OCI-LY3 (cell line): ENCODE measurements around the gene MPO.

Source experiments
- H2AFZ ChIP-seq: fragments of 200-600, 300-600 bp; shearing (Covaris generic); 2 replicates; pipeline ENCODE4 v1.6.0; 2014; ENCODE audit warnings: antibody characterized with exemption, low read depth, low read length
- H3K27ac ChIP-seq: fragments of 200-600, 300-600 bp; sonication (generic); 2 replicates; pipeline ENCODE4 v1.5.1; 2014; ENCODE audit warnings: mild to moderate bottlenecking, low read length, moderate library complexity, mixed read lengths
- H3K27me3 ChIP-seq: fragments of 200-600, 300-600 bp; sonication (generic); 2 replicates; pipeline ENCODE4 v1.6.1; 2014; ENCODE audit warnings: low read depth, low read length, mixed read lengths
- H3K36me3 ChIP-seq: fragments of 200-600, 300-600 bp; sonication (generic); replicated peaks from 2 replicates; pipeline ENCODE3; 2014; ENCODE audit warnings: low read depth, low read length, mixed read lengths
- H3K4me1 ChIP-seq: fragments of 300-600, 200-600 bp; sonication (generic); 2 replicates; pipeline ENCODE4 v1.6.1; 2014; ENCODE audit warnings: low read length, mixed read lengths
- H3K4me2 ChIP-seq: fragments of 200-600, 300-600 bp; sonication (generic); 2 replicates; pipeline ENCODE4 v1.6.1; 2014; ENCODE audit warnings: low read length, mixed read lengths
- H3K4me3 ChIP-seq: fragments of 300-600, 200-600 bp; sonication (generic); 2 replicates; pipeline ENCODE4 v1.5.1; 2014; ENCODE audit warnings: antibody characterized with exemption, mild to moderate bottlenecking, low read length, moderate library complexity
- H3K79me2 ChIP-seq: fragments of 300-600, 200-600 bp; shearing (Covaris generic); 2 replicates; pipeline ENCODE4 v1.6.1; 2014; ENCODE audit warnings: mild to moderate bottlenecking, low read length, mixed read lengths
- H3K9ac ChIP-seq: fragments of 300-600, 200-600 bp; shearing (Covaris generic); 2 replicates; pipeline ENCODE4 v1.6.0; 2014; ENCODE audit warnings: mild to moderate bottlenecking, low read length, moderate library complexity
- H3K9me3 ChIP-seq: fragments of 200-600, 300-600 bp; shearing (Covaris generic); 2 replicates; pipeline ENCODE4 v1.6.1; 2014; ENCODE audit warnings: low read length, mixed read lengths; ENCODE audit not compliant: insufficient read depth
- H4K20me1 ChIP-seq: fragments of 200-600, 300-600 bp; sonication (generic); 2 replicates; pipeline ENCODE4 v1.6.1; 2016; ENCODE audit warnings: low read length, mixed read lengths; ENCODE audit not compliant: insufficient read depth
- EZH2phosphoT487 ChIP-seq: fragments of 200-600 bp; shearing (Covaris generic); IDR thresholded peaks from 2 replicates; pipeline ENCODE4 v1.6.1; 2018; ENCODE audit warnings: antibody characterized with exemption, mixed run types, low read depth
- TF ChIP-seq, protein P1 (sequence below): fragments of 200-600, 300-600 bp; sonication (generic); IDR thresholded peaks from 2 replicates; pipeline ENCODE4 v1.5.1; 2014; ENCODE audit warnings: antibody characterized with exemption, low read length, low read depth

The MPO gene

GRCh38 chr17:58315281-58315711, 34.6 kb upstream of the MPO start:
- H3K9ac ChIP-seq, result no peak overlapping the region
- H3K4me3 ChIP-seq, result no peak overlapping the region
- no peak overlapping the region for H2AFZ ChIP-seq
- H4K20me1 ChIP-seq, result no peaks in the 10 kb centered on the region
- no peaks in the 10 kb centered on the region for H3K27me3 ChIP-seq
- no peak for TF ChIP-seq EZH2phosphoT487
- TF ChIP-seq, protein P1, sequence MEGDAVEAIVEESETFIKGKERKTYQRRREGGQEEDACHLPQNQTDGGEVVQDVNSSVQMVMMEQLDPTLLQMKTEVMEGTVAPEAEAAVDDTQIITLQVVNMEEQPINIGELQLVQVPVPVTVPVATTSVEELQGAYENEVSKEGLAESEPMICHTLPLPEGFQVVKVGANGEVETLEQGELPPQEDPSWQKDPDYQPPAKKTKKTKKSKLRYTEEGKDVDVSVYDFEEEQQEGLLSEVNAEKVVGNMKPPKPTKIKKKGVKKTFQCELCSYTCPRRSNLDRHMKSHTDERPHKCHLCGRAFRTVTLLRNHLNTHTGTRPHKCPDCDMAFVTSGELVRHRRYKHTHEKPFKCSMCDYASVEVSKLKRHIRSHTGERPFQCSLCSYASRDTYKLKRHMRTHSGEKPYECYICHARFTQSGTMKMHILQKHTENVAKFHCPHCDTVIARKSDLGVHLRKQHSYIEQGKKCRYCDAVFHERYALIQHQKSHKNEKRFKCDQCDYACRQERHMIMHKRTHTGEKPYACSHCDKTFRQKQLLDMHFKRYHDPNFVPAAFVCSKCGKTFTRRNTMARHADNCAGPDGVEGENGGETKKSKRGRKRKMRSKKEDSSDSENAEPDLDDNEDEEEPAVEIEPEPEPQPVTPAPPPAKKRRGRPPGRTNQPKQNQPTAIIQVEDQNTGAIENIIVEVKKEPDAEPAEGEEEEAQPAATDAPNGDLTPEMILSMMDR, result no peak
- no peak overlapping the region for H3K27ac ChIP-seq
- peaks cover 3% of the 10 kb centered on the region for H3K36me3 ChIP-seq
- no peaks in the 10 kb centered on the region for H3K79me2 ChIP-seq
- no peak overlapping the region for H3K4me2 ChIP-seq
- no peaks in the 10 kb centered on the region for H3K9me3 ChIP-seq
- peaks cover 9% of the 10 kb centered on the region for H3K4me1 ChIP-seq

DNA sequence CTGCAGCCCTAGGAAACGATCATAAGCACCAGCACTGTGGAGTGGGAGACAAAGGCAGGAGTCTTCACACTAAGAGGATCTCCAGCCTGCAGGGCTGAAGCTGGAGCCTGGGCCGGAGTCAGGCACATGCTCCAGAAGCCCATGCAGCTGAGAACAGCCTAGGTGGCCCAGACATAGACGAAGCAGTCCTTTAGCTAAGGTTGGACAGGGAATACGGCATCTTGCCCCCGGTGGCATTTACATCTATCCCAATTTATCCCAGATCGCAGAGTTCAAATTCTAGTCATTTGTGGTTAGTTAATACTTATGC, 33.9 kb upstream of the MPO start:
- H3K9me3 ChIP-seq, result no peaks in the 10 kb centered on the region
- no peaks in the 10 kb centered on the region for H3K27me3 ChIP-seq
- H3K4me3 ChIP-seq, result no peak overlapping the region
- no peak overlapping the region for H3K9ac ChIP-seq
- H3K79me2 ChIP-seq, result no peaks in the 10 kb centered on the region
- no peak overlapping the region for H2AFZ ChIP-seq
- peaks cover 9% of the 10 kb centered on the region for H3K4me1 ChIP-seq
- peaks cover 3% of the 10 kb centered on the region for H3K36me3 ChIP-seq
- no peak overlapping the region for H3K27ac ChIP-seq
- no peak overlapping the region for H3K4me2 ChIP-seq
- no peaks in the 10 kb centered on the region for H4K20me1 ChIP-seq
- TF ChIP-seq, protein P1, result no peak
- no peak for TF ChIP-seq EZH2phosphoT487

- no peaks in the 10 kb centered on the region for H4K20me1 ChIP-seq
- H3K9me3 ChIP-seq, result no peaks in the 10 kb centered on the region
- H3K9ac ChIP-seq, result no peak overlapping the region
- no peak overlapping the region for H3K27ac ChIP-seq
- H3K4me1 ChIP-seq, result peaks cover 9% of the 10 kb centered on the region
- no peak overlapping the region for H3K4me2 ChIP-seq
- no peaks in the 10 kb centered on the region for H3K27me3 ChIP-seq
- no peak overlapping the region for H3K4me3 ChIP-seq
- TF ChIP-seq, protein P1, result no peak
- TF ChIP-seq EZH2phosphoT487, result no peak
- H3K36me3 ChIP-seq, result peaks cover 3% of the 10 kb centered on the region
- no peaks in the 10 kb centered on the region for H3K79me2 ChIP-seq
- H2AFZ ChIP-seq, result no peak overlapping the region
Observed at GRCh38 chr17:58313815-58314705, 33.3 kb upstream of the MPO start.

- no peak overlapping the region for H3K27ac ChIP-seq
- no peaks in the 10 kb centered on the region for H3K79me2 ChIP-seq
- no peak overlapping the region for H2AFZ ChIP-seq
- H3K27me3 ChIP-seq, result no peaks in the 10 kb centered on the region
- no peak overlapping the region for H3K4me3 ChIP-seq
- TF ChIP-seq EZH2phosphoT487, result no peak
- TF ChIP-seq, protein P1, result peak; percentile 17; the same call in 1 of the 2 replicates
- peaks cover 4% of the 10 kb centered on the region for H3K4me1 ChIP-seq
- H3K9me3 ChIP-seq, result no peaks in the 10 kb centered on the region
- H3K9ac ChIP-seq, result no peak overlapping the region
- H3K4me2 ChIP-seq, result no peak overlapping the region
- H3K36me3 ChIP-seq, result peaks cover 6% of the 10 kb centered on the region
- H4K20me1 ChIP-seq, result no peaks in the 10 kb centered on the region
Observed at GRCh38 chr17:58312829-58313228, 32.1 kb upstream of the MPO start.
